ENCODE data around the gene AIG1.

Gene AIG1

DNA sequence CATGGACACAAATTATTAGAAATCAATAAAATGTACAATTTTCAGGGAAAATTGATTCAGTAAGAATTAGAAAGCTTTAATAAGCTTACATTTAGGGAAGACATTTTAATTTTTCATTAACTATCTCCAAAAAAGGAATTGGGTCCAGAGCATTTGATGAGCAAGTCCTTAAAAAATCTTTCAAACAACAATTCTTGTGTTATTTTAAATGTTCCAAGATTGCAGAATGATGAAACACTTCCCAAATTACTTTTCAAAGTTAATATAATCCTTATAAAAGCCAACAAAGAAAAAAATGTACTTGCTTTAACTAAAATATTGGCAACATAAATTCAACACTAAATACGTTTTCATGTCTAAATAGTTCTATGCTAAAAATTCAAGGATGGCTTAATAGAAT is 287.8 kb downstream of the AIG1 start:
- Histone ChIP-seq H3K4me2 (ENCODE audit: insufficient read depth, low read length) (no peak overlapping the region), H4K20me1 (ENCODE audit: insufficient read depth, low read length) (no peaks in the 10 kb centered on the region), H3K27ac (ENCODE audit: low read length) (no peak overlapping the region), H3K79me2 (ENCODE audit: insufficient read depth, low read length) (no peaks in the 10 kb centered on the region), H3K9ac (ENCODE audit: low read depth, low read length) (no peak overlapping the region), H3K36me3 (ENCODE audit: insufficient read depth, low read length) (no peaks in the 10 kb centered on the region), H3K9me3 (ENCODE audit: insufficient read depth, low read length, severe bottlenecking) (no peaks in the 10 kb centered on the region), H3K4me3 (ENCODE audit: low read depth in 1 of 2, low read length in 2 of 2) (no peak overlapping the region), H2AFZ (ENCODE audit: low read depth, low read length) (no peak overlapping the region), H3K27me3 (ENCODE audit: insufficient read depth, low read length, poor library complexity) (no peaks in the 10 kb centered on the region), H3K4me1 (ENCODE audit: insufficient read depth, low read length) (no peaks in the 10 kb centered on the region)
- DNase-seq (no peak), ATAC-seq (ENCODE audit: insufficient read depth, low read depth) (no peak)
- TF ChIP-seq EZH2 (IDR thresholded peaks at IDR 0.05; ENCODE audit: borderline replicate concordance, low read depth, low read length, severe bottlenecking), result no peak
- no peak for TF ChIP-seq CTCF (IDR thresholded peaks at IDR 0.05; ENCODE audit: borderline replicate concordance, extremely low read depth, low read length, poor library complexity, severe bottlenecking)

DNA sequence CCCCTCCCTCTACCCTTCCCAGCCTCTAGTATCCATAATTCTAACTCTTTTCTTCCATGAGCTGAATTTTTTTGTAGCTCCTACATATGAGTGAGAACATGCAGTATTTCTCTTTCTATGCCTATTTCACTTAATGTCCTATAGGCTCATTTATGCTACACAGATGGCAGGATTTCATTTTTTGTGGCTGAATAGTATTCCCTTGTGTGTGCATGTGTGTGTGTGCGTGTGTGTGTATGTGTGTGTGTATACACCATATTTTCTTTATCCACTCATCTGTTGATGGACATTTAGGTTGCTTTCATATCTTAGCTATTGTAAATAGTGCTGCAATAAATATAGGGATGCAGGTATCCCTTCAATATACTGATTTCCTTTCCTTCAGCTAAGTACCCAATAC is 288.8 kb downstream of the AIG1 start:
- H3K4me1 ChIP-seq (ENCODE audit: insufficient read depth, low read length), result no peaks in the 10 kb centered on the region
- no peak overlapping the region for H2AFZ ChIP-seq (ENCODE audit: low read depth, low read length)
- no peak for TF ChIP-seq CTCF (IDR thresholded peaks at IDR 0.05; ENCODE audit: borderline replicate concordance, extremely low read depth, low read length, poor library complexity, severe bottlenecking)
- TF ChIP-seq EZH2 (IDR thresholded peaks at IDR 0.05; ENCODE audit: borderline replicate concordance, low read depth, low read length, severe bottlenecking), result no peak
- H3K79me2 ChIP-seq (ENCODE audit: insufficient read depth, low read length), result no peaks in the 10 kb centered on the region
- H3K9ac ChIP-seq (ENCODE audit: low read depth, low read length), result no peak overlapping the region
- DNase-seq (no peak), ATAC-seq (ENCODE audit: insufficient read depth, low read depth) (no peak)
- H3K4me3 ChIP-seq (ENCODE audit: low read depth in 1 of 2, low read length in 2 of 2), result no peak overlapping the region
- H3K9me3 ChIP-seq (ENCODE audit: insufficient read depth, low read length, severe bottlenecking), result no peaks in the 10 kb centered on the region
- no peak overlapping the region for H3K4me2 ChIP-seq (ENCODE audit: insufficient read depth, low read length)
- no peaks in the 10 kb centered on the region for H4K20me1 ChIP-seq (ENCODE audit: insufficient read depth, low read length)
- no peak overlapping the region for H3K27ac ChIP-seq (ENCODE audit: low read length)
- H3K27me3 ChIP-seq (ENCODE audit: insufficient read depth, low read length, poor library complexity), result no peaks in the 10 kb centered on the region
- no peaks in the 10 kb centered on the region for H3K36me3 ChIP-seq (ENCODE audit: insufficient read depth, low read length)

DNA sequence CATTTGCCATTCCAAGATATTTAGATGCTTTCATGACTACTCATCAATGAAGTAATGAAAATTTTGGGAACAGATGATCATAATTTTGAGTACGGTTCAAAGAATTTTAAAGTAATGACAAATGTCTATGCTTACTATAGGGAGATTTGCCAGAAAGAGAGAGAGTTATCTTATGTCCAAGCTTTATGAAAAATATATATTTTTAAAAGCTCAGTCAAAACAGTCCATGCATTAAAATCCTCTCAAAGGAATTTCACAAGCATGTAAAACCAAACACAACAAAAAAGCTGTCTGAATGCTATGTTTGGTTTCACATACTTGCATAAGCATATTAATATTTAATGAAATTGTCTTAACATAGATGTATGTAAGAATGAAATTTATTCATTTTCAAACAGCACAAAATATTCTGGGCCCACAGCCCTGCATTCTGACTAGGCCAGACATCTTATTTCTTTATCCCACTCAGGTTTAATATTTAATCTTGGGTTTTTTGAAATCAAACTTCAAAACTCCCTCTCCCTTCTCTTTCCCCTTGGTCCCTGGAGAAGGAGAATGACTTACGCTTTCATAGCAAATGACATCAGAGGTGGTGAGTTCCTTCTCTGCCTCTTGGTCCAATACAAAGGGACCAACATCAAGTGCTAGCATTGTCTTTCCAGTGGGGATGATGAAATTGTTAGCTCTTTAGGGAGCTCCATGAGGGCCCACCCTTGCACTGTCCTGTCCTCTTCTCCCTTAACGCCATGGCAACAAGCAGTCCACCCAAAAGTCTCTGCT is 295.6 kb downstream of the AIG1 start:
- Histone ChIP-seq H3K27ac (ENCODE audit: low read length) (no peak overlapping the region), H3K79me2 (ENCODE audit: insufficient read depth, low read length) (no peaks in the 10 kb centered on the region), H3K27me3 (ENCODE audit: insufficient read depth, low read length, poor library complexity) (no peaks in the 10 kb centered on the region), H3K9ac (ENCODE audit: low read depth, low read length) (no peak overlapping the region), H3K4me2 (ENCODE audit: insufficient read depth, low read length) (no peak overlapping the region), H3K9me3 (ENCODE audit: insufficient read depth, low read length, severe bottlenecking) (peaks cover 3% of the 10 kb centered on the region), H3K36me3 (ENCODE audit: insufficient read depth, low read length) (no peaks in the 10 kb centered on the region), H3K4me1 (ENCODE audit: insufficient read depth, low read length) (no peaks in the 10 kb centered on the region), H2AFZ (ENCODE audit: low read depth, low read length) (no peak overlapping the region), H3K4me3 (ENCODE audit: low read depth in 1 of 2, low read length in 2 of 2) (no peak overlapping the region), H4K20me1 (ENCODE audit: insufficient read depth, low read length) (no peaks in the 10 kb centered on the region)
- DNase-seq (no peak), ATAC-seq (ENCODE audit: insufficient read depth, low read depth) (no peak)
- no peak for TF ChIP-seq CTCF (IDR thresholded peaks at IDR 0.05; ENCODE audit: borderline replicate concordance, extremely low read depth, low read length, poor library complexity, severe bottlenecking)
- no peak for TF ChIP-seq EZH2 (IDR thresholded peaks at IDR 0.05; ENCODE audit: borderline replicate concordance, low read depth, low read length, severe bottlenecking)
